Measurements from ENCODE around the gene SNX22.

Gene SNX22

GRCh38 chr15:64136347-64136746, 15.2 kb upstream of the SNX22 start:
- DNase-seq, result no peak

GRCh38 chr15:64137226-64137833, 14.2 kb upstream of the SNX22 start:
- DNase-seq, result no peak

GRCh38 chr15:64138331-64138941, 13.1 kb upstream of the SNX22 start:
- DNase-seq, result no peak

GRCh38 chr15:64141798-64142512, 9.6 kb upstream of the SNX22 start:
- no peak for DNase-seq

GRCh38 chr15:64143276-64143675, 8.3 kb upstream of the SNX22 start:
- DNase-seq, result no peak

GRCh38 chr15:64144192-64144564, 7.4 kb upstream of the SNX22 start:
- no peak for DNase-seq

GRCh38 chr15:64144565-64145281, 6.8 kb upstream of the SNX22 start:
- no peak for DNase-seq

GRCh38 chr15:64146041-64146440, 5.5 kb upstream of the SNX22 start:
- DNase-seq, result no peak

- no peak for DNase-seq
These were observed 5.0 kb upstream of the SNX22 start for GRCh38 chr15:64146520-64146884.

GRCh38 chr15:64146885-64147681, 4.4 kb upstream of the SNX22 start:
- no peak for DNase-seq

GRCh38 chr15:64148168-64148567, 3.4 kb upstream of the SNX22 start:
- DNase-seq, result no peak

- DNase-seq, result no peak
These were observed 3.0 kb upstream of the SNX22 start for GRCh38 chr15:64148581-64148980.

GRCh38 chr15:64149424-64149823, 2.1 kb upstream of the SNX22 start:
- DNase-seq, result no peak

- no peak for DNase-seq
These were observed 1.5 kb upstream of the SNX22 start for GRCh38 chr15:64149893-64150578.

- no peak for DNase-seq
These were observed 1.2 kb downstream of the SNX22 start for GRCh38 chr15:64152507-64153387.

- DNase-seq, result peak; percentile 92
These were observed 2.2 kb downstream of the SNX22 start for GRCh38 chr15:64153480-64154367.

- no peak for DNase-seq
These were observed 4.5 kb downstream of the SNX22 start for GRCh38 chr15:64155802-64156651.

GRCh38 chr15:64156652-64157331, 5.3 kb downstream of the SNX22 start:
- DNase-seq, result no peak
